ENCODE results near the gene PRKX. TPM values are rescaled to one million over a fixed set of nuclear protein-coding genes. Genes with fewer than 3 reads are reported as not detected.
"Not testable (repeated sequence)": the region's sequence is repeated elsewhere in the genome, so short reads cannot be mapped to it uniquely, and the experiment has no call there.

Gene PRKX
- total and polyA plus RNA-seq, 2 of the 13 experiments (the other 11 are each of a cell fraction or from before 2014, with no cell fraction given), result 0.01 to 0.15 TPM

GRCh38 chrX:3734456-3734855 lies 21.0 kb upstream of the PRKX start:
- H3K9me3 ChIP-seq (ENCODE audit: low read length); H4K20me1 ChIP-seq (ENCODE audit: insufficient read depth, low read length); H3K27ac ChIP-seq (ENCODE audit: extremely low read length, insufficient read depth, low read length); in situ Hi-C loops (cut with HindIII; ENCODE audit: extremely low pct_ligation_motif_present, low pct_unique_long_range_greater_than_20kb); DNase-seq (ENCODE audit: low spot score); H2AFZ ChIP-seq (ENCODE audit: low read length); H3K4me2 ChIP-seq (ENCODE audit: low read depth, low read length); ATAC-seq; H3K4me3 ChIP-seq (replicated peaks in 1 of 3; ENCODE audit: insufficient read depth in 1 of 3, low read depth in 2 of 3, low read length in 3 of 3); H3K4me1 ChIP-seq (ENCODE audit: insufficient read depth, low read length); H3K27me3 ChIP-seq (ENCODE audit: control insufficient read depth in 1 of 2, insufficient read depth in 2 of 2, low read length in 2 of 2); BruUV-seq (replicated peaks); H3K36me3 ChIP-seq (replicated peaks in 1 of 2; ENCODE audit: control insufficient read depth in 1 of 2, insufficient read depth in 2 of 2, low read length in 2 of 2); CTCF ChIA-PET (ENCODE audit: low intra/inter-chr PET ratio, low total read pairs); intact Hi-C loops (cut with micrococcal nuclease; ENCODE audit: unreplicated experiment); FAIRE-seq; H3K79me2 ChIP-seq (ENCODE audit: insufficient read depth, low read length); H3K9ac ChIP-seq (ENCODE audit: insufficient read depth, low read depth, low read length); POLR2A ChIA-PET: not testable (repeated sequence)
- 82% methylated on average over 1 of the region's 4 CpGs for WGBS (ENCODE audit: low lambda C conversion rate)

DNA sequence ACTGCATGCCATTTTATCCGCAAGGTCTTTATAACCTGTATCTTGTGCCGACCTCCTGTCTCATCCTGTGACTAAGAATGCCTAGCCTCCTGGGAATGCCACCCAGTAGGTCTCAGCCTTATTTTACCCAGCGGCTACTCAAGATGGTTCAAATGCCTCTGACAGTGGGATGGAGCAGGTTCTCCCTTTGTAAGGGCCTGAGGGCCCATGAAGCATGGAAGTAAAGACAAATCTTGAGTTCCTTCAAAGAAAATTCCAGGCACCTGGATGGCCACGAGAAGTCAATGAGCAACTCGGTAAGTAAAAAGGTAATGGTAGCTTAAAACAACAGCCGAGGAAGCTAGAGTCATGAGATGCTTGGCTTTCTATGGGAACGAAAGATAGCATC lies 19.6 kb upstream of the PRKX start:
- Histone ChIP-seq H3K27ac (ENCODE audit: extremely low read length, insufficient read depth, low read length) (no peak overlapping the region), H3K9me3 (ENCODE audit: low read length) (no peaks in the 10 kb centered on the region), H4K20me1 (ENCODE audit: insufficient read depth, low read length) (no peaks in the 10 kb centered on the region), H3K79me2 (ENCODE audit: insufficient read depth, low read length) (no peaks in the 10 kb centered on the region), H3K27me3 (ENCODE audit: control insufficient read depth in 1 of 2, insufficient read depth in 2 of 2, low read length in 2 of 2) (no peaks in the 10 kb centered on the region), H3K4me2 (ENCODE audit: low read depth, low read length) (no peak overlapping the region), H3K4me1 (ENCODE audit: insufficient read depth, low read length) (no peaks in the 10 kb centered on the region), H3K4me3 (replicated peaks in 1 of 3; ENCODE audit: insufficient read depth in 1 of 3, low read depth in 2 of 3, low read length in 3 of 3) (no peak overlapping the region), H3K9ac (ENCODE audit: insufficient read depth, low read depth, low read length) (no peak overlapping the region), H2AFZ (ENCODE audit: low read length) (no peak overlapping the region), H3K36me3 (replicated peaks in 1 of 2; ENCODE audit: control insufficient read depth in 1 of 2, insufficient read depth in 2 of 2, low read length in 2 of 2) (no peaks in the 10 kb centered on the region)
- in situ Hi-C loops (cut with HindIII; ENCODE audit: extremely low pct_ligation_motif_present, low pct_unique_long_range_greater_than_20kb), result no loop called here
- intact Hi-C loops (cut with micrococcal nuclease; ENCODE audit: unreplicated experiment), result no loop called here
- no TSS peak for BruUV-seq (replicated peaks)
- 33% methylated on average over 6 of the region's 7 CpGs for WGBS (ENCODE audit: low lambda C conversion rate)
- DNase-seq (ENCODE audit: low spot score) (no peak), ATAC-seq (no peak), FAIRE-seq (no peak)
- ChIA-PET POLR2A (no interaction called here), CTCF (ENCODE audit: low intra/inter-chr PET ratio, low total read pairs) (no interaction called here)
- TF ChIP-seq RERE (CRISPR knock-in tag; IDR thresholded peaks at IDR 0.05; ENCODE audit: low read depth) (no peak), RXRB (CRISPR knock-in tag; IDR thresholded peaks at IDR 0.05; ENCODE audit: borderline replicate concordance) (no peak), SPEN (CRISPR knock-in tag; IDR thresholded peaks at IDR 0.05; ENCODE audit: low read depth) (no peak), SETDB1 (CRISPR knock-in tag; IDR thresholded peaks at IDR 0.05; ENCODE audit: borderline replicate concordance) (no peak), ZMYM3 (CRISPR knock-in tag; IDR thresholded peaks at IDR 0.05) (no peak), ZNF766 (CRISPR knock-in tag; IDR thresholded peaks at IDR 0.05; ENCODE audit: borderline replicate concordance) (no peak), ZNF260 (CRISPR knock-in tag; IDR thresholded peaks at IDR 0.05; ENCODE audit: borderline replicate concordance, low read depth) (no peak), ZNF337 (CRISPR knock-in tag; IDR thresholded peaks at IDR 0.05; ENCODE audit: borderline replicate concordance, low read depth) (no peak)
- TF ChIP-seq, protein P1, sequence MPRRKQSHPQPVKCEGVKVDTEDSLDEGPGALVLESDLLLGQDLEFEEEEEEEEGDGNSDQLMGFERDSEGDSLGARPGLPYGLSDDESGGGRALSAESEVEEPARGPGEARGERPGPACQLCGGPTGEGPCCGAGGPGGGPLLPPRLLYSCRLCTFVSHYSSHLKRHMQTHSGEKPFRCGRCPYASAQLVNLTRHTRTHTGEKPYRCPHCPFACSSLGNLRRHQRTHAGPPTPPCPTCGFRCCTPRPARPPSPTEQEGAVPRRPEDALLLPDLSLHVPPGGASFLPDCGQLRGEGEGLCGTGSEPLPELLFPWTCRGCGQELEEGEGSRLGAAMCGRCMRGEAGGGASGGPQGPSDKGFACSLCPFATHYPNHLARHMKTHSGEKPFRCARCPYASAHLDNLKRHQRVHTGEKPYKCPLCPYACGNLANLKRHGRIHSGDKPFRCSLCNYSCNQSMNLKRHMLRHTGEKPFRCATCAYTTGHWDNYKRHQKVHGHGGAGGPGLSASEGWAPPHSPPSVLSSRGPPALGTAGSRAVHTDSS (CRISPR knock-in tag; conservative IDR thresholded peaks at IDR 0.05), result no peak
- TF ChIP-seq, protein P2, sequence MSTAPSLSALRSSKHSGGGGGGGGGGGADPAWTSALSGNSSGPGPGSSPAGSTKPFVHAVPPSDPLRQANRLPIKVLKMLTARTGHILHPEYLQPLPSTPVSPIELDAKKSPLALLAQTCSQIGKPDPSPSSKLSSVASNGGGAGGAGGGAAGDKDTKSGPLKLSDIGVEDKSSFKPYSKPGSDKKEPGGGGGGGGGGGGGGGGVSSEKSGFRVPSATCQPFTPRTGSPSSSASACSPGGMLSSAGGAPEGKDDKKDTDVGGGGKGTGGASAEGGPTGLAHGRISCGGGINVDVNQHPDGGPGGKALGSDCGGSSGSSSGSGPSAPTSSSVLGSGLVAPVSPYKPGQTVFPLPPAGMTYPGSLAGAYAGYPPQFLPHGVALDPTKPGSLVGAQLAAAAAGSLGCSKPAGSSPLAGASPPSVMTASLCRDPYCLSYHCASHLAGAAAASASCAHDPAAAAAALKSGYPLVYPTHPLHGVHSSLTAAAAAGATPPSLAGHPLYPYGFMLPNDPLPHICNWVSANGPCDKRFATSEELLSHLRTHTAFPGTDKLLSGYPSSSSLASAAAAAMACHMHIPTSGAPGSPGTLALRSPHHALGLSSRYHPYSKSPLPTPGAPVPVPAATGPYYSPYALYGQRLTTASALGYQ (CRISPR knock-in tag; IDR thresholded peaks at IDR 0.05), result no peak
